HL-60/S4 (cell line): ENCODE data around the gene SPRED1.
"Not testable (repeated sequence)": the region's sequence is repeated elsewhere in the genome, so short reads cannot be mapped to it uniquely, and the experiment has no call there.

Experiments used
- in situ Hi-C: fragments of 300-500 bp; cut with MboI; formaldehyde crosslinking; loops from 2 replicates; pipeline ENCODE4 v1.14.3; 2022; ENCODE audit warnings: low sequenced_read_pairs

The SPRED1 gene

DNA sequence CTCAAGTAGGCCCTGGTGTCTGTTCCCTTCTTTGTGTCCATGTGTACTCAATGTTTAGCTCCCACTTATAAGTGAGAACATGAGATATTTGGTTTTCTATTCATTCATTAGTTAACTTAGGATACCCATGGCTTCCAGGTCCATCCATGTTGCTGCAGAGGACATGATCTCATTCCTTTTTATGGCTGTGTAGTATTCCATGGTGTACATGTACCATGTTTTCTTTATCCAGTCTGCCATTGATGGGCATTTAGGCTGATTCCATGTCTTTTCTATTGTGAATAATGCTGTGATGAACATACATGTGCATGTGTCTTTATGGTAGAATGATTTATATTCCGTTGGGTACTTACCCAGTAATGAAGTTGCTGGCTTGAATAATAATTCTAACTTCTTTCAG is 24.6 kb downstream of the SPRED1 start:
- in situ Hi-C loops: not testable (repeated sequence)

DNA sequence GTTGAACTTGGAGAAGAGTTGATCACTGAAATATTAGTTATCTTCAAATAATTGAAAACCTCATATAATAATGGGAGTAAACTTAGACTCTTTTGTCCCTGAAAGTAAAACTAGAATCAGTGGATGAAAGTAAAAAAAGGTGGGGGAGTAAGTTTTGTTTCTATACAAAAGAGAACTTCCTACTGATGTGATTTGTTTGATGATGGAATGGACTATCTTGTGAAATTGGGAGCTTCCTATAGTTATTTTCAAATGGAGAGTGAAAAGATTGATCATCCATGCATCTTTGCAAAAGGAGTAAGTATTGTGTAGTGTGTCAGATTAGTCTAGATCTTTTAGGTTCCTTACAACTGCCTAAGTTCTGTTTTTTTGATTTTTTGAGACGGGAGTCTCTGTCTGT is 28.4 kb downstream of the SPRED1 start:
- in situ Hi-C loops: no loop called here

DNA sequence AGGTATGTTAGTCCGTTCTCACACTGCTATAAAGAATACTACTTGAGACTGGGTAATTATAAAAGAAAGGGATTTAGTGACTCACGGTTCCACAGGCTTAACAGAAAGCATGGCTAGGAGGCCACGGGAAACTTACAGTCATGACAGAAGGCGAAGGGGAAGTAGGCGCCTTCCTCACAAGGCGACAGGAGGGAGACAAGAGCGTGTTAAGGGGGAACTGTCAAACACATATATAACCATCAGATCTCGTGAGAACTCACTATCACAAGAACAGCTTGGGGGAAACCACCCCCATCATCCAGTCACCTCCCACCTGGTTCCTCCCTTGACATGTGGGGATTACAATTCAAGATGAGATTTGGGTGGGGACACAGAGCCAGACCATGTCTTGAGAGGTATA is 30.4 kb downstream of the SPRED1 start:
- in situ Hi-C loops: no loop called here

DNA sequence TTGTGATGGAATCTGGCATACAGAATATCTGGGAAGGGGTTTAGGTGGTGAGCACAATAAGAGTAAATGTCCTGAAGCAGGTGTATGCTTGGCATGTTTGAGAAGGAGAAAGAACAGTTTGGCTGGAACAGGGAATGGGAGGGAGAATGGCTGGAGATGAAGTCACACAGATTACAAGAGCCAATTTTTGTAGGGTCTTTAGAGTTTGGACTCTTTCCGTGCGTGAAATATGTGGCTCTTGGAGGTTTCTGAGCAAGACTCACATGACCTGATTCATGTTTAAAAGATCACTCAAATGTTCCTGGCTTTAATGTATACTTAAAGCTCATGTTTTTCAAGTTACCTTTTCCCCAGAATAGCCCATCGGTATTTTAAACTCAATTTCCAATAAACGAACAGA is 32.8 kb downstream of the SPRED1 start:
- in situ Hi-C loops: no loop called here

DNA sequence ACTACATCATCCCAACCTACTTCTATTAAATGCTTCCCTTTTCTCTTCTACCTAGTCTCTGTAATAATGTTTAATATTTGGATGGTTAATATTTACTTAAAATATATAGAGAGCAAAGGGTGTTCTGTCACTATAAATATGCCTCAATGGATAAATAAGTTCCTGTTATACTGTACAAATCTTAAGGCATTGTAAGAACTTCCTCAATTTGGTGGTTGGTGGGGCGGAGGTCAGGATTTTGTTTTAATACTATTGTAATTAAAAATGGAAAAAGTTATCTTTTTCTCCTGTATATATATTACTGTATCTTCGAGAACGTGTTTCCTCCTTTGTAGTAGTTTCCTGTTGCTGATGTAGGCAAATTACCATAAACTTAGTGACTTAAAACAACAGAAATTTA is 41.5 kb downstream of the SPRED1 start:
- in situ Hi-C loops: no loop called here

DNA sequence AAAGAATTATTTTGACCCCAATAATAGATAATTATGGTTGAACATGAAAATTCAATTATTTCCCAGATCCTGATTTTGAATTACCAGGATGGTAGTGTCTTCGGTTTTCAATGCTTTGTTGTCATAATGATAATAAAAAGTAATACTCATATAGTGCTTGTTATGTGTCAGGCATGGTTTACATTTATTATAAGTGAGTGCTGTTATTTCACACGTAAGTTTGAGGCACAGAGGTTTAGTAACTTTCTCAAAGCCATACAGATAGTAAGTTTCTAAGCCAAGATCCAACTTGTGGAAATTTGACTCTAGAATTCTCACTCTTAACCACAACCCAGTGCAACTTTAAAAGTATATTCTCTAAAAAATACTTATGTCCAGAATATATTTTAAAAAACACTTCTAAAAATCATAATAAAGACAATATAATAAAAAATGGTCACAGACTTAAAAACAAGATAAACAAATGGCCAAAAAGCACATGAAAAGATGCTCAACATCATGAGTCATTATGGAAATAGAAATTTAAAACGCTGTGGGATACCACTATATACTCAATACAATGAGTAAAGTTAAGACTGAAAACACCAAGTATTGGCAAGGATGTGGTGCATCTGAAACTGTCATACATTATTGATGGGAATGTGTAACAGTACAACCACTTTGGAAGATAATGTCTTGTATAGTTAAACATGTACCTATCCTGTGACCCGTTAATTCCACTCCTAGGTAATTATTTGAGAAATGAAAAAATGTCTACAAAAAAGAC is 45.2 kb downstream of the SPRED1 start:
- in situ Hi-C loops: no loop called here

DNA sequence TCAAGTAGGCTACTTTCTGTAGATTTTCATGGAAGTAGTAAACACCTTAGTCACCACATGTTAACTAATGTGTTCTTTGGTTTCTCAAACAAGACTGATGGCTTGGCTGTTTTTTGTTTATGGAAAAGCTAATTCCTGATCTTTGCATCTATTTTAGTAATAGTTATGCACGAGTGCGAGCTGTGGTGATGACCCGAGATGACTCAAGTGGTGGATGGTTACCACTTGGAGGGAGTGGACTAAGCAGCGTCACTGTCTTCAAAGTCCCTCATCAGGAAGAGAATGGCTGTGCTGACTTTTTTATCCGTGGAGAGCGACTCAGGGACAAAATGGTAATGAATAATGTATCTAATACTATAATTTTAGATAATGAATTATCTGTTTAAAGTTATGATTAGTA is 46.6 kb downstream of the SPRED1 start:
- in situ Hi-C loops: no loop called here

DNA sequence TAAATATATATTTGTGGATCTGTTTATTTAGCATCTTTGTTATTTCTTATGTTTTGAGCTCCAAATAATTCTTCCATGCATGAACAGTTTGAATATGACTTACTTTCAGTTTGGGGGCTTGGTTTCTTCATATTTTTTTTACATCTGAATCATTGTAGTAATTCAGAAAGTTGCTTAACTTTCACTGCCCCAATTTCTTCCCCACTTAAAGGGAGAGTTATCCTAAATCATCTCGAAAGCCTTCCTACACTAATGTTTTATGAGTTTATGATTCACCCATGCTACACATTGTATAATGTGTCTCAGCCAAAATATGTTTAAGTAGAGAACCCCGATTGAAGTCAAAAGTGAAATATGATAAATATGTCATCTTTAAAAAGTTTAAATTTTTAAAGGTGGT is 47.8 kb downstream of the SPRED1 start:
- in situ Hi-C loops: no loop called here

DNA sequence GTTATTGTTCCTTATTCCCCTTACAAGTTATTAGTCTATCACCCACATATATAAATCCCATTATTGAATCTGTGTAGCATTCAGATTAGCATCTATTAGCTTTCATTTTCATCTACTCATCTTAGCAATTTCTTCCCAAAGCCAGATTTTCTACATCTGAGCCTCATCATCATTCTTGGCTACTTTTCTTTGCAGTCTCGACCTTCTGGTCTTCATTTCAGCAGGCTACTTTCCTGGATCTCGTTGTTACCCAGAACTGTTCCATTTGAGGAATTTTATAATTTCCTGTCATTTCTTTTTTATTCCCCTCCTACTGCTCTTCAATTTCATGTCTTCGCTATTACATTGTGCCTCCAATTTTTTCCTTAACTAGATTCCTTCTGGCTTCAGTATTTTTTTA is 51.8 kb downstream of the SPRED1 start:
- in situ Hi-C loops: no loop called here

DNA sequence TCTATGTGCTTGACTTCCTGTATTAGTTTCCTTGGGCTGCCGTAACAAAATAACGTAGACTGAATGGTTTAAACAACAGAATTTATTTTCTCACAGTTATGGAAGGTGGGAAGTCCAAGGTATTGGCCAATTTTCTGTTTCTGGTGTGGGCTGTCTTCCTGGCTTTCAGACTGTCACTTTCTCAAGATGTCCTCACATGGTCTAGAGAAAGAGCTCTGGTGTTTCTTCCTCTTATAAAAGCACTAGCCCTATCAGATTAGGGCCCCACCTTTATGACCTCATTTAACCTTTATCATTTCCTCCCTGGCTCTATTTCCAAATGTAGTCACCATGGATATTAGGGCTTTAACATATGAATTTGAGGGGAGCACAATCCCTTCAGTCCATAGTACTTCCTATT is 54.6 kb downstream of the SPRED1 start:
- in situ Hi-C loops: no loop called here

DNA sequence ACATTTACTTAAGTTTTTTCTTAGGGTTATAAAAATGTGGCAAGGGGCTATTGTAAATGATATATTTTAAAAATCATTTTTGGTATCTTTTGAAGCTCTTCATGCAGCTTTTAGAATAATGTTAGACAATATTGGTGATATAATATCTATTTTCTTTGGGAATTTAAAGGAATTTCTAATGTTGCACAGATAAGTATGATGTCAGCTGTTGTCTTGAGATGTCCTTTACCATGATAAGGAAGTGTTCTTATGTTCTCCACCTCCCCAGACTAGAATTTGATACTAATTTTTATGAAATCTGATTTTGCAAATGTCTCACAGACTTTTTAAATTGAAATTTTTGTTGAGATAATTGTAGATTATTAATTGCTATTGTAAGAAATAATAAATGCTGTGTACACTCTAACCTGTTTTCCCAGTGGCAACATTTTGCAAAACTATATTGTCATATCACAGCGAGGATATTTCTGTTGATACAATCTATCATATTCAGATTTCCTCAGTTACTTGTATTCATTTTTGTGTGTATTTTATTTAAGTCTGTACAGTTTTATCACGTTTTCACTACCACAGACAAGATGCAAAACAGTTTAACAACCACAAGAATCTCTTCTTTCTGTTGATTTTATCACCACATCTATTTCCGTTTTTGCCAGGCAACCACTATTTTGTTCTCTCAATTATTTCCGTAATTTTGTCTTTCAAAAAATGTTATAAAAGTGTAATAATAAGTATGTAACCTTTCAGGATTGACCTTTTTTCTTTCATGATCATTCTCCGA is 55.4 kb downstream of the SPRED1 start:
- in situ Hi-C loops: no loop called here

DNA sequence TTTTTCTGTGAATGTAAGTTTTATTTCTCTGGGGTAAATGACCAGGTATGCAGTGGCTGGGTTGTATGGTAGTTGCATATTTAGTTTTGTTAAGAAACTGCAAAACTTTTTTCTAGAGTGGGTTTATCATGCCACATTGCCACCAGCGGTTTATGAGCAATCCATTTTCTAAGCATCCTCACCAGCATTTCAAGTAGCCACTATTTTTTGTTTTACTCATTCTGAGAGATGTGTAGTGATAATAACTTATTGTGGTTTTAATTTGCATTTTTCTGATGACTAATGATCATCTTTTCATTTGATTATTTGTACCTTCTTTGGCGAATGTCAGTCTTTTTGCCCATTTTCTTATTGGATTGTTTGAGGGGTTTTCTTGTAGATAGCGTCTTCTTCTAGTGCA is 56.2 kb downstream of the SPRED1 start:
- in situ Hi-C loops: no loop called here

DNA sequence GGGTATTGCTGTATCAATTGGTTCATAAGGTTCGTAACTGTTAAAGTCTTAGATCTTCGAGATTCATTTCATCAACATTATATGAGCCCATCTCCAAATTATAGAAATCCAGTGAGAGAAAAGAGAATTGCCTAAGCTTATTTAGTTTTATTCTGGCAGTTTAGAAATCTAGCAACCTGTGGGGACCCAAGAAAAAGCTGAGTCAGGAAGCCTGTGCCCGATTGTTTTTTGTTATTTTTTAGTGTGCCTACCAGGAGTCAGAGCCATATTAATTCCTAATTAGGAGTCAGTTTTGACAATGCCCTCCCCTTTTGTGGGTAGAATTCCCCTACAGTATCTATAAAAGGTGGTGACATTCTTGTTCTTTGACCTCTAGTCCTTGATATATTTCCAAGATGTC is 59.6 kb downstream of the SPRED1 start:
- in situ Hi-C loops: no loop called here

DNA sequence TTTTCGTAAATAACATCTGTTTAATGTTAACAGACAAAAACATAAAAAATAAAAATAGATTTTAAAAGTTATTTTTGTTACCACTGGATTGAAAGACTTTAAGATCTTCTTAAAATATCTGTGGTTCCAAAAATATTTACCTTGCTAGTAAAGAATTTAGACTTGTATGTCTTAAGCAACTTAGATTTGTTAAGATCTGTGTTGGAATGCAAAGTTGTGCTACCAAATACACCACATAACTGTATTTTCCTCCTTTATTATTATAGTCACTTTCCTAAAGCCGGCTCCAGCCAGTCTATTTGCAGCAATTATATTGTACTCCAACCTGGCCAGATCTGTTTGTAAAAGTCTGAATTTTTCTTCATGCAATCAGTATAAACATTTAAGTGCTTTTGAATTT is 63.7 kb downstream of the SPRED1 start:
- in situ Hi-C loops: no loop called here

DNA sequence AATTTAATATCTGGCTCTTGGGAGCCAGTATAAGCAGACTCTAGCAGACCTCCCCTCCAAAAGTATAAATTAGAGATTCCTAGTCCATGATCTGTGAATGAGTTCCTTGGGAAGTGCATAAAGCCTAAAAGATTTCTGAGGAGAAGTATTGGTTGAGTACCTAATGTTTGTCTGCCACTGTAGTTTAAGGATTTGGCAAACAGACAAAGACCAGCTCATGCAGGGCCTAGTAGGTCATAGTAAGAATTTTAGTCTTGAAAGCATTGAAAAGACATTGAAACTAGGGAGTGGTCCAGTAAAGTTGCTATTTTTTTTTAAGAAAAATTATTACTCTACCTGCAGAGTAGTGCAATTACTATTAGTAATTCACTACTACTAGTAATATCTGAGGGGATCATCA is 67.5 kb downstream of the SPRED1 start:
- in situ Hi-C loops: no loop called here

DNA sequence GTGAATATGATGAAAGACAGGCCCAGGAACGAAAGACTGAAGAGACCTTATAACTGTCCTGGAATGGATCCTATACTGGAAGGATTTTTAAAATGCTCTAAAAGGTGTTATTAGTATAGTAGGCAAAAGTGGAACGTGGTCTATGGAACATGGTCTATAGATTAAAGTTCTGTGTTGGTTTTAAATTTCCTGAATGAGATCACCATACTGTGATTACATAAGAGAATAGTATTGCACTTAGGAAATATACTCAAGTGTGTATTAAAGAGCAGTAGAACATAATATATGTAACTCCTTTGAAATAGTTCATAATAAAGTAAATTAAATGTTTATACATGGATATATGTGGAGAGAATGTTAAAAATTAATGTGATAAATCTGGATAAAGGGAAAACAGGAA is 68.2 kb downstream of the SPRED1 start:
- in situ Hi-C loops: no loop called here

DNA sequence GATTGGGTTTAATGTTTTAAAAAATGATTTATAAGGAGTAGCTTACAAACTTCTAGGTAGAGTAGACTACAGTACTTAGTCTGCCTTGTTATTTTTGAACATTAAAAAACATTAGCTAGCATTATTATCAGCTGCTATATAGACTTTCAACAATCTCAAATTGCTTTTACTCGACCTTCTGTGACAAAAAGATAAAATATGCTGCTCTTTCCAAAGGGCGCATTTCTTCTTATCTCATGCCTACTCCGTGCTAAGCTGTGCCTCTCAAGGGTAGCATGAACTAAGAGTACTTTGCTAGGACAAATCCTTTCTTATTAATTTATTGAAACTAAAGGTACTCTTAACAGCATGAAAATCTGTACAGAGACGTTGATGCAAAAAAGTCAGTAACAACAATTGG is 71.3 kb downstream of the SPRED1 start:
- in situ Hi-C loops: no loop called here

DNA sequence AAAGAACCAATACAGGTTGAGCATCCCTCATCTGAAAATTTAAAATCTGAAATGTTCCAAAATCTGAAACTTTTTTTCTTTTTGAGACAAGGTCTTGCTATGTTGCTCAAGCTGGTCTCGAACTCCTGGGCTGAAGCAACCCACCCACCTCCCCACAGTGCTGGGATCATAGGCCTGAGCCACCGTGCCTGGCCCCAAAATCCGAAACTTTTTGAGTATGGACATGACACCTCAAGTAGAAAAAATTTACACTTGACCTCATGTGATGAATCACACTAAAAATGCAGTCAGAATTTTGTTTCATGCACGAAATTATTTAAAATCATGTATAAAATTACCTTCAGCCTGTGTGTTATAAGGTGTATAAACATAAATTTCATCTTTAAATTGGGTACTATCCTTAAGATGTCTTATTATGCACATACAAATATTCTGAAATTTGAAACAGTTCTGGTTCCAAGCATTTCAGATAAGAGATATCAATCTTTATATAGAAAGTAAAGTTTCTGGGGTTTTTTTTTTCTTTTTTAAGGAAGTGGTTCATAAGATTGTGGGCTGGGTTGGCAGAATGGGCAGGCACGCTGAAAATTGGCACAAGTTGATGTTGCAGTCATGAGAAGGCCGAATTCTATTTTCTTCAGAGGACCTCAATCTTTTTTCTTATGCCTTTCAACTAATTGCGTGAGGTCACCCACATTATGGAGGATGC is 72.5 kb downstream of the SPRED1 start:
- in situ Hi-C loops: no loop called here

DNA sequence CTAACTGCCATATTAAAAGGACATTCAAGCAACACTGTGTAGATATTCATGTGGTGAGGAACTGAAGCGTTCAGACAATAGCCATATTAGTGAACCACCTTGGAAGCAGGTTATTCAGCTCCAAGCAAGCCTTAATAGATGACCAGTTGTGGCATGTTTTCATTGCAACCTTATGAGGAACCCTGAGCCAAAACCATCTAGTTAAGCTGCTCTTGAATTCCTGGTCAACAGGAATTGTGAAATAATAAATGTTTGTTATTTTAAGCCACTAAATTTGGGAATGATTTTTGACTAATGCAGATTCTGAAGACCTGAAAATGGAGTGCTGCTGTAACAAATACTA is 73.0 kb downstream of the SPRED1 start:
- in situ Hi-C loops: no loop called here

DNA sequence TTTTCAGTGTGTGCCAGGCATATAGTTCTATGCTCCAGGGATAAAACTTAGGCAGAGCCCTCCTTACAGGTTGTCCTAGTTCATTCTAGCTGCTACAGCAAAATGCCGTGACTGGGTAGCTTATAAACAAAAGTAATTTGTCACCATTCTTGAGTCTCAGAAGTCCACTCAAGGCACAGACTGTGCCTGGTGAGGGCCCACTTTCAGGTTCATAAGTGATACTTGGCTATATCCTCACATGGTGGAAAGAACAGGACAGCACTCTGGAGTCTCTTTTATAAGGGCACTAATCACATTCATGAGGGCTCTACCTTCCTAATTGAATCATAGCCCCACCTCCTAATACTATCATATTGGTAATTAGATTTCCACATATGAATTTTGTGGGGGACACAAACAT is 80.1 kb downstream of the SPRED1 start:
- in situ Hi-C loops: no loop called here

DNA sequence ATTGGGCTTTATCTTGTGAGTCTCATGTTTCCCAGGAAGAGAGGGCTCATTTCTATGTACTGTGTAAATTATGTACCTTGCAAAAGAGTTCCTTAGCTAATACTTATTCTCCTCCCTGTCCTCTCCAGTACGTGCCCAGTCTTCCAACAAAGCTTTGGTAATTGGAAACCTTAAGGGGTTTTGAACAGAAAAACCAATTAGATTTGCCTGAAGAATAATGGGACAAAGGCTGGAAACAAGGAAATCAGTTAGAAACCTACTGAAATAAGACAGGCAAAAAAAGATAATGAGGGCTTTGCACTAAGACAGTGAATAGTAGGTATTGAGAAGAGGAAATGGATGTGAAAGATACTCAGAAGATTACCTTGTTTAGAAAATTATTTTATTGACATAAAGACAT is 82.5 kb downstream of the SPRED1 start:
- in situ Hi-C loops: no loop called here

DNA sequence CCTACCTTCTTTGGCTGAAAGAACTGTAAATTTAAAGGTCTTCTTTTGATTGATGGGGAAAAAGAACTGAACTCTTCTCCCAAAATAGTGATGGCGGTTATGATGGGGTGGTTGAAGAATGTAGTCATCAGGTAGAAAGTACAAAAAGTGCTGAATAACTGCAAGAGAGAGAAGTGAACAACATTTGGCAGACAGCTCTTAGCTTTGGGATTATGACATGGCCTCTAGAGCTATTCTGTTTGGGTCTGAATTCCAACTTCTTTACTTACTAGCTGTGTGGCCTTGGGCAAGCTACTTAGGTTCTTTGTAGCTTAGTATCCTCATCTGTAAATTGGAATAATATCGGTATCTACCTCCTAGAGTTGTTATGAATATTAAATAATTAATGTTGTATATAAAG is 91.7 kb downstream of the SPRED1 start:
- in situ Hi-C loops: no loop called here
